Esophagus squamous epithelium (tissue), 5 donors: Measurements from ENCODE around the gene ETFRF1. TPM values are rescaled to one million over a fixed set of nuclear protein-coding genes. Genes with fewer than 3 reads are reported as not detected.

ENCODE experiments used
- DNase-seq: peaks from one replicate; lab custom pipeline; 2025; lab: John Stamatoyannopoulos, UW
- H3K27ac ChIP-seq, 4 donors: fragments of 200-600 bp; sonication (generic); one replicate each; pipeline ENCODE4 v1.5.1; 2016 to 2019; ENCODE audit warnings: mild to moderate bottlenecking in 1 of 4
- H3K27me3 ChIP-seq, 4 donors: fragments of 200-600 bp; sonication (generic); 1 replicate in 3 of 4; 2 replicates in 1 of 4; pipeline versions ENCODE4 v1.5.1 to v1.6.0; 2017 to 2021; ENCODE audit warnings: antibody characterized with exemption in 1 of 4
- H3K36me3 ChIP-seq, 3 donors: fragments of 200-600 bp; sonication (generic); one replicate each; pipeline ENCODE4 v1.5.1; 2016 to 2019
- H3K4me1 ChIP-seq, 3 donors: fragments of 200-600 bp; sonication (generic); one replicate each; pipeline ENCODE4 v1.5.1; 2017 to 2019
- H3K4me3 ChIP-seq, 4 donors: fragments of 200-600 bp; sonication (generic); 1 replicate in 3 of 4; 2 replicates in 1 of 4; pipeline ENCODE4 v1.5.1; 2016 to 2019; ENCODE audit warnings: mild to moderate bottlenecking in 2 of 4, moderate library complexity in 1 of 4
- H3K9me3 ChIP-seq, 3 donors: fragments of 200-600 bp; sonication (generic); one replicate each; pipeline ENCODE4 v1.5.1; 2016 to 2019
- CTCF ChIP-seq, 6 experiments: fragments of 450-650 bp in 4 of 6; fragments of 200-600 bp in 2 of 6; sonication (generic) in 2 of 6; IDR thresholded peaks; one replicate each; pipeline ENCODE4 v1.5.1; 2016 to 2019; ENCODE audit warnings: antibody characterized with exemption in 6 of 6, mild to moderate bottlenecking in 4 of 6, moderate library complexity in 4 of 6
- POLR2A ChIP-seq, 4 donors: fragments of 450-650 bp; IDR thresholded peaks; one replicate each; pipeline ENCODE4 v1.6.1; 2017; ENCODE audit warnings: antibody characterized with exemption in 4 of 4, mild to moderate bottlenecking in 4 of 4, moderate library complexity in 3 of 4
- WGBS, 2 donors: methylation state at CpG; one replicate each; pipeline ENCODE4 v1.1.5; 2018; 5-methylcytosine and 5-hydroxymethylcytosine counted together
- intact Hi-C: fragments of 100-400 bp; cut with DNase I; formaldehyde crosslinking; loops from one replicate; pipeline ENCODE4 v1.15.0; 2022
- total RNA-seq, 4 donors: library from RNA; depleted of rRNA; stranded (reverse); fragments of >200 nt; gene quantifications; one replicate each; pipeline ENCODE4 v1.1.0, GENCODE V29; 2016
- donor health status: DM: yes; HTN: yes; CAD: no.

Gene ETFRF1
- total RNA-seq, 4 donors from 2014 or later: 18.3 to 26.7 (median 25.3) TPM

- TF ChIP-seq CTCF (IDR thresholded peaks at IDR 0.05) (no peak), POLR2A (IDR thresholded peaks at IDR 0.05) (no peak)
- intact Hi-C loops: no loop called here
- WGBS, 2 donors: 64 to 70% methylated on average over 1 of the region's 1 CpG
- Histone ChIP-seq H3K36me3 (peaks cover 0 to 87% (median 5%) of the 10 kb centered on the region in 3 donors), H3K27ac (no peak overlapping the region), H3K9me3 (no peaks in the 10 kb centered on the region), H3K4me1 (no peaks in the 10 kb centered on the region), H3K4me3 (no peak overlapping the region), H3K27me3 (no peaks in the 10 kb centered on the region)
- DNase-seq: no peak
These were observed 12.8 kb downstream of the ETFRF1 start for GRCh38 chr12:25207846-25208245.

GRCh38 chr12:25208554-25208953 is 13.5 kb downstream of the ETFRF1 start:
- Histone ChIP-seq H3K27me3 (no peaks in the 10 kb centered on the region), H3K9me3 (no peaks in the 10 kb centered on the region), H3K4me3 (no peak overlapping the region), H3K27ac (no peak overlapping the region), H3K36me3 (peaks cover 0 to 86% (median 5%) of the 10 kb centered on the region in 3 donors), H3K4me1 (no peaks in the 10 kb centered on the region)
- intact Hi-C loops: no loop called here
- 62 to 89% methylated on average over 1 of the region's 1 CpG for WGBS, 2 donors
- TF ChIP-seq POLR2A (IDR thresholded peaks at IDR 0.05): no peak
- TF ChIP-seq CTCF (IDR thresholded peaks at IDR 0.05): no peak
- DNase-seq: no peak

- whole genome bisulfite sequencing, 2 donors: 88 to 92% methylated on average over 1 of the region's 1 CpG
- no peak overlapping the region for H3K4me3 ChIP-seq
- intact Hi-C loops: no loop called here
These were observed 18.3 kb downstream of the ETFRF1 start for GRCh38 chr12:25213338-25213737.

GRCh38 chr12:25236190-25236589 is 41.2 kb downstream of the ETFRF1 start:
- H3K36me3 ChIP-seq: peaks cover 0 to 53% (median 0%) of the 10 kb centered on the region in 3 donors
- H3K4me1 ChIP-seq: peaks cover 0 to 12% (median 0%) of the 10 kb centered on the region in 3 donors
- peak overlapping the region in 1 of 4 donors; percentile 14 for H3K27ac ChIP-seq
- TF ChIP-seq CTCF (IDR thresholded peaks at IDR 0.05) (no peak), POLR2A (IDR thresholded peaks at IDR 0.05) (no peak)
- no peak overlapping the region for H3K4me3 ChIP-seq
- H3K27me3 ChIP-seq: no peaks in the 10 kb centered on the region
- DNase-seq: no peak
- H3K9me3 ChIP-seq: no peaks in the 10 kb centered on the region
- 25 to 31% methylated on average over 1 of the region's 1 CpG for WGBS, 2 donors
- intact Hi-C loops: no loop called here

More at GRCh38 chr12:25213338-25213737, 18.3 kb downstream of the ETFRF1 start:
- DNase-seq: no peak
- Histone ChIP-seq H3K4me1 (no peaks in the 10 kb centered on the region), H3K36me3 (peaks cover 0 to 54% (median 0%) of the 10 kb centered on the region in 3 donors), H3K27me3 (no peaks in the 10 kb centered on the region), H3K27ac (no peak overlapping the region), H3K9me3 (no peaks in the 10 kb centered on the region)
- TF ChIP-seq CTCF (IDR thresholded peaks at IDR 0.05) (no peak), POLR2A (IDR thresholded peaks at IDR 0.05) (no peak)

GRCh38 chr12:25236626-25237025 is 41.6 kb downstream of the ETFRF1 start:
- no peak overlapping the region for H3K27ac ChIP-seq
- DNase-seq: no peak
- H3K9me3 ChIP-seq: no peaks in the 10 kb centered on the region
- H3K27me3 ChIP-seq: no peaks in the 10 kb centered on the region
- H3K36me3 ChIP-seq: peaks cover 0 to 51% (median 0%) of the 10 kb centered on the region in 3 donors
- TF ChIP-seq POLR2A (IDR thresholded peaks at IDR 0.05) (no peak), CTCF (IDR thresholded peaks at IDR 0.05) (no peak)
- no peak overlapping the region for H3K4me3 ChIP-seq
- WGBS, 2 donors: 78 to 80% methylated on average over 4 of the region's 4 CpGs
- intact Hi-C loops: no loop called here
- H3K4me1 ChIP-seq: peaks cover 0 to 12% (median 0%) of the 10 kb centered on the region in 3 donors
